Upper lobe of left lung (tissue), 6 donors: Measurements from ENCODE around the gene COQ4. TPM values are rescaled to one million over a fixed set of nuclear protein-coding genes. Genes with fewer than 3 reads are reported as not detected.
"Not testable (repeated sequence)": the region's sequence is repeated elsewhere in the genome, so short reads cannot be mapped to it uniquely, and the experiment has no call there.

Experiments used
- ATAC-seq, 2 donors: fragments of 200-7000 bp; cut with Tn5 transposase; one replicate each; pipeline ENCODE4 v1.9.1; 2022; ENCODE audit warnings: mild to moderate bottlenecking in 2 of 2, moderate library complexity in 2 of 2; ENCODE audit not compliant: low FRiP score in 2 of 2
- DNase-seq, 2 donors: peaks; one replicate each; pipeline ENCODE4 v3.0.0-alpha.2; 2019 to 2020
- H3K27ac ChIP-seq, 4 donors: fragments of 200-600 bp; sonication (generic); one replicate each; pipeline ENCODE4 v1.5.1; 2016 to 2019
- H3K27me3 ChIP-seq, 4 donors: fragments of 200-600 bp; sonication (generic); one replicate each; pipeline ENCODE4 v1.5.1; 2017 to 2019
- H3K36me3 ChIP-seq, 4 donors: fragments of 200-600 bp; sonication (generic); one replicate each; pipeline ENCODE4 v1.5.1; 2016 to 2019
- H3K4me1 ChIP-seq, 4 donors: fragments of 200-600 bp; sonication (generic); one replicate each; pipeline ENCODE4 v1.5.1; 2018 to 2019
- H3K4me3 ChIP-seq, 4 donors: fragments of 200-600 bp; sonication (generic); one replicate each; pipeline ENCODE4 v1.5.1; 2017 to 2019; ENCODE audit warnings: mild to moderate bottlenecking in 2 of 4, moderate library complexity in 1 of 4
- H3K9me3 ChIP-seq, 4 donors: fragments of 200-600 bp; sonication (generic); one replicate each; pipeline ENCODE4 v1.5.1; 2018 to 2019
- EP300 ChIP-seq, 4 donors: sonication (generic); formaldehyde crosslinking; IDR thresholded peaks; one replicate each; pipeline ENCODE4 v1.5.1; 2017; ENCODE audit warnings: antibody characterized with exemption in 4 of 4, control low read depth in 2 of 4
- POLR2A ChIP-seq, 4 donors: fragments of 450-650 bp; IDR thresholded peaks; one replicate each; pipeline ENCODE4 v1.5.1; 2016 to 2017; ENCODE audit warnings: antibody characterized with exemption in 4 of 4, mild to moderate bottlenecking in 2 of 4
- POLR2AphosphoS5 ChIP-seq, 2 donors: sonication (generic); formaldehyde crosslinking; IDR thresholded peaks; one replicate each; pipeline ENCODE4 v1.5.1; 2017; ENCODE audit warnings: antibody characterized with exemption in 2 of 2
- WGBS, 2 donors: methylation state at CpG; one replicate each; pipeline ENCODE4 v1.1.5; 2017 to 2018; 5-methylcytosine and 5-hydroxymethylcytosine counted together
- total RNA-seq, 6 donors: library from RNA; depleted of rRNA in 4 of 6; stranded (reverse); fragments of >200 nt in 4 of 6; gene quantifications; one replicate each; pipeline versions ENCODE4 v1.1.0 to v1.2.1, GENCODE V29; 2016 to 2021
- TF ChIP-seq, protein P1 (sequence below), 6 experiments: fragments of 450-650 bp in 4 of 6; fragments of 200-600 bp in 2 of 6; sonication (generic) in 2 of 6; IDR thresholded peaks; one replicate each; pipeline ENCODE4 v1.5.1; 2016 to 2019; ENCODE audit warnings: antibody characterized with exemption in 6 of 6
- donor health status: DM: no; HTN: no; CAD: no; lungs with moderate emphysema.
- donor health status: DM: no; HTN: yes; CAD: no; lungs with severe emphysema.

COQ4 gene
- total RNA-seq, 6 donors from 2014 or later = 36.1 to 83.8 (median 55.2) TPM

- no peak for DNase-seq
- WGBS, 2 donors = 10 to 11% methylated on average over 23 of the region's 23 CpGs
- Histone ChIP-seq H3K4me3 (peak overlapping the region; percentile 71 to 87 (median 76)), H3K4me1 (peaks cover 33 to 52% (median 35%) of the 10 kb centered on the region in 4 donors), H3K9me3 (no peaks in the 10 kb centered on the region), H3K27ac (peak overlapping the region; percentile 73 to 95 (median 90)), H3K27me3 (no peaks in the 10 kb centered on the region), H3K36me3 (peaks cover 6 to 20% (median 8%) of the 10 kb centered on the region in 4 donors)
- ATAC-seq = peak; percentile 25 to 54
- TF ChIP-seq EP300 (IDR thresholded peaks at IDR 0.05) = no peak
- no peak for TF ChIP-seq POLR2A (IDR thresholded peaks at IDR 0.05)
- no peak for TF ChIP-seq POLR2AphosphoS5 (IDR thresholded peaks at IDR 0.05)
Observed at GRCh38 chr9:128276574-128277270, 45.9 kb upstream of the COQ4 start.

- not testable (repeated sequence) for ATAC-seq, H3K27me3 ChIP-seq, H3K9me3 ChIP-seq, H3K36me3 ChIP-seq
- Histone ChIP-seq H3K4me3 (peak overlapping the region in 1 of 4 donors; percentile 9), H3K27ac (peak overlapping the region; percentile 2 to 74 (median 47)), H3K4me1 (peaks cover 28 to 43% (median 30%) of the 10 kb centered on the region in 4 donors)
- WGBS, 2 donors = 56 to 62% methylated on average over 22 of the region's 22 CpGs
- DNase-seq = peak in 1 of 2 donors; percentile 28
Observed at GRCh38 chr9:128279088-128280073, 43.3 kb upstream of the COQ4 start.

DNA sequence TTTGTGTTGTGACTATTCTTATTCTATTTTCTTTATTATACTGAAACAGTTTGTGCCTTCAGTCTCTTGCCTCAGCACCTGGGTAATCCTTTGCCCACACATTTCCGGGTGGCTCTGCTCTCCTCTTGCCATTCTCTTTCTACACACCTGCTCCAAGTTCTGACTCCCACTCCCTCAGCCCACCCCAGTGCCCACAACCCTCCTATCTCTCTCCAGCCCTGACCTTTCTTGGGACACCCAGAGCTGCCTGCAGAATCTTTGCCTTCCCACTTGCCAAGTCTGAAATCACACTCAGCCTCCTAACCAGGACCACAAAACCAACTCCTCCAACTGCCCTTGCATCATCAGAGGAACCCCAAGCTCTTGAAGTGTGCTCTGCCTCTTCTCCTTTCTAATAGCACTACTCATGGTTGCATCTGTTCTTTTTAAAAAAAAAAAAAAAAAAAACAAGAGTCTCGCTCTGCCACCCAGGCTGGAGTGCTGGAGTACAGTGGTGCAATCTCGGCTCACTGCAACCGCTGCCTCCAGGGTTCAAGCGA lies 42.5 kb upstream of the COQ4 start:
- Histone ChIP-seq H3K36me3 (peaks cover 0 to 3% (median under 1%) of the 10 kb centered on the region in 4 donors), H3K4me1 (peaks cover 21 to 35% (median 23%) of the 10 kb centered on the region in 4 donors), H3K27ac (peak overlapping the region; percentile 2 to 74 (median 47)), H3K4me3 (no peak overlapping the region), H3K9me3 (no peaks in the 10 kb centered on the region), H3K27me3 (no peaks in the 10 kb centered on the region)
- TF ChIP-seq, protein P1, sequence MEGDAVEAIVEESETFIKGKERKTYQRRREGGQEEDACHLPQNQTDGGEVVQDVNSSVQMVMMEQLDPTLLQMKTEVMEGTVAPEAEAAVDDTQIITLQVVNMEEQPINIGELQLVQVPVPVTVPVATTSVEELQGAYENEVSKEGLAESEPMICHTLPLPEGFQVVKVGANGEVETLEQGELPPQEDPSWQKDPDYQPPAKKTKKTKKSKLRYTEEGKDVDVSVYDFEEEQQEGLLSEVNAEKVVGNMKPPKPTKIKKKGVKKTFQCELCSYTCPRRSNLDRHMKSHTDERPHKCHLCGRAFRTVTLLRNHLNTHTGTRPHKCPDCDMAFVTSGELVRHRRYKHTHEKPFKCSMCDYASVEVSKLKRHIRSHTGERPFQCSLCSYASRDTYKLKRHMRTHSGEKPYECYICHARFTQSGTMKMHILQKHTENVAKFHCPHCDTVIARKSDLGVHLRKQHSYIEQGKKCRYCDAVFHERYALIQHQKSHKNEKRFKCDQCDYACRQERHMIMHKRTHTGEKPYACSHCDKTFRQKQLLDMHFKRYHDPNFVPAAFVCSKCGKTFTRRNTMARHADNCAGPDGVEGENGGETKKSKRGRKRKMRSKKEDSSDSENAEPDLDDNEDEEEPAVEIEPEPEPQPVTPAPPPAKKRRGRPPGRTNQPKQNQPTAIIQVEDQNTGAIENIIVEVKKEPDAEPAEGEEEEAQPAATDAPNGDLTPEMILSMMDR (IDR thresholded peaks at IDR 0.05) = no peak
- no peak for TF ChIP-seq POLR2A (IDR thresholded peaks at IDR 0.05)
- TF ChIP-seq POLR2AphosphoS5 (IDR thresholded peaks at IDR 0.05) = no peak
- TF ChIP-seq EP300 (IDR thresholded peaks at IDR 0.05) = no peak
- no peak for DNase-seq
- ATAC-seq = no peak
- 76 to 82% methylated on average over 5 of the region's 5 CpGs for WGBS, 2 donors

DNA sequence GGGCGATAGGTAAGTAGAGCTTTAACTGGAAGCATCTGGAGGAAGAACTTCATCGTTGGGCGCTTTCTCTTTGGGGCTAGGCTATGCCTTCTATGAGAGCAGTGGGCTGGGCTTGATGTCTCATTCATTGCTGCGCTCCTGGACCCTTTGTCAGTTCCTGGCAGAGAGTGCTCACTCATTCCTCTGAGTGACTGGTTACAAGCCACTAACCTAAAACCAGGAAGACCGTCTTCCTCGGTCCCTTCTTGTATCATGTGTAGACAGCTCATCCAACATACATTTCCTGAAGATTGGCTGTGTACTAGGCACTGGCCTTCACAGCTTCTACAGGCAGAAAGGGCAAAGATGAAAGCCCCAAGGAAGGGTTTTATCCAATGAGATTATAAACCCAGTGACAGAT lies 40.1 kb upstream of the COQ4 start:
- no peak for TF ChIP-seq POLR2AphosphoS5 (IDR thresholded peaks at IDR 0.05)
- DNase-seq (no peak), ATAC-seq (no peak)
- H3K4me3 ChIP-seq = no peak overlapping the region
- H3K9me3 ChIP-seq = no peaks in the 10 kb centered on the region
- no peak overlapping the region for H3K27ac ChIP-seq
- WGBS, 2 donors = 89 to 94% methylated on average over 6 of the region's 6 CpGs
- H3K36me3 ChIP-seq = peaks cover 6 to 27% (median 15%) of the 10 kb centered on the region in 4 donors
- H3K27me3 ChIP-seq = no peaks in the 10 kb centered on the region
- H3K4me1 ChIP-seq = peaks cover 9 to 21% (median 13%) of the 10 kb centered on the region in 4 donors

DNA sequence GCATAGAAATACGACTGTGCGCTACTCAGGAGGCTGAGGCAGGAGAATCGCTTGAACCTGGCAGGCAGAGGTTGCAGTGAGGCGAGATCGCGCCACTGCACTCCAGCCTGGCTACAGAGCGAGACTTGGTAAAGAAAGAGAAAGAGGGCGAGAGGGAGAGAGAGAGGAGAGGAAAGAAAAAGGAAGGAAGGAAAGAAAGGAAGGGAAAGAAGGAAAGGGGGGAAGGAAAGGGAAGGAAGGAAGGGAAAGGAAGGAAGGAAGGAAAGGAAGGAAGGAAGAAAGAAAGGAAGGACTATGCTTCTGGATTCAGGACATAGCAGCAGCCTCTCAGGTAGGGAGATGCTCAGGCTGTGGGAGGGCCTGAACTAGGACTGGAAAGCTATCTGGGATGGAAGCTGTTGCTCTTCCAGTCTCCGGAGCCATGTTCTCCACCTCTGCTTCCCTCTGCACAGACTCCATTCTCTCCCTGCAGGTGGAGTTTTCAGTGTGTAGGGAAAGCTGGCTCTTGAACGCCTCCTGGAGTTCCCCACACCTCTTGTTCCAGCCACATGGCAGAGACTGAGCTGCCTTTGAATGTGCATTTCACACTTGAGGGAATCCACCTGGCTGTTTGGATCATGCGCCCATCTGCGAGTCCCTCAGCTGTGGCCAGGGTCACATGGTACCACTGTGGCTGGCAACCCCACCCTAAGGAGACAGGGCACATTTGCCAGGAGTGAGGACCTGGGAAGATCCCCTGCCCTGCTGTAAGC lies 37.4 kb upstream of the COQ4 start:
- Histone ChIP-seq H3K9me3 (no peaks in the 10 kb centered on the region), H3K36me3 (peaks cover 6 to 43% (median 24%) of the 10 kb centered on the region in 4 donors), H3K4me3 (no peak overlapping the region), H3K4me1 (peaks cover 0 to 4% (median 2%) of the 10 kb centered on the region in 4 donors), H3K27me3 (no peaks in the 10 kb centered on the region), H3K27ac (no peak overlapping the region)
- no peak for ATAC-seq
- DNase-seq = no peak
- TF ChIP-seq, protein P1 (IDR thresholded peaks at IDR 0.05) = no peak
- TF ChIP-seq POLR2AphosphoS5 (IDR thresholded peaks at IDR 0.05) = no peak
- TF ChIP-seq EP300 (IDR thresholded peaks at IDR 0.05) = no peak
- no peak for TF ChIP-seq POLR2A (IDR thresholded peaks at IDR 0.05)
- WGBS, 2 donors = 93 to 96% methylated on average over 11 to 12 of the region's 12 CpGs
